GM12878 (cell line): ENCODE data around the gene DMXL2. TPM values are rescaled to one million over a fixed set of nuclear protein-coding genes. Genes with fewer than 3 reads are reported as not detected.

Experiments used
- ATAC-seq: fragments of 200-7000 bp; cut with Tn5 transposase; 3 replicates; pipeline ENCODE4 v1.9.1; 2020; ENCODE audit warnings: mild to moderate bottlenecking, moderate library complexity
- BruUV-seq: library from RNA; stranded (reverse); fragments of 400-500 nt; replicated peaks from 2 replicates; lab custom pipeline; 2021; lab: Mats Ljungman, UMichigan
- CTCF ChIA-PET: fragments of 300-600 bp; sonication (Branson Sonifier 250); formaldehyde crosslinking; extraction: SDS; loops from one replicate; lab custom pipeline; 2021; ENCODE audit warnings: inconsistent platforms; lab: Yijun Ruan, JAX
- POLR2A ChIA-PET: fragments of 350-600 bp; formaldehyde crosslinking; extraction: SDS; loops from one replicate; lab custom pipeline; 2021; ENCODE audit warnings: inconsistent platforms; lab: Charles Lee
- RAD21 ChIA-PET: fragments of 300-600 bp; sonication (Branson Sonifier 250); formaldehyde crosslinking; loops from one replicate; lab custom pipeline; 2023; ENCODE audit warnings: antibody characterized with exemption; ENCODE audit not compliant: unreplicated experiment; lab: Charles Lee
- SMC1A ChIA-PET: fragments of 300-600 bp; sonication (Branson Sonifier 250); formaldehyde crosslinking; loops from one replicate; lab custom pipeline; 2023; ENCODE audit not compliant: unreplicated experiment, uncharacterized antibody; lab: Charles Lee
- DNase-seq: peaks from one replicate; pipeline ENCODE4 v3.0.0-alpha.2; 2011; ENCODE audit warnings: low read depth, low spot score
- FAIRE-seq: peaks from 3 replicates; lab custom pipeline; 2011; peaks lifted over from hg19 to GRCh38; lab: Jason Lieb, UNC
- H2AFZ ChIP-seq: 2 replicates; pipeline ENCODE4 v1.6.0; 2011; ENCODE audit warnings: low read depth, low read length, control low read depth; ENCODE audit not compliant: control insufficient read depth
- H3K27ac ChIP-seq: 2 replicates; pipeline ENCODE4 v1.5.1; 2011; ENCODE audit warnings: control low read depth; ENCODE audit not compliant: control insufficient read depth, insufficient read depth
- H3K27me3 ChIP-seq, 2 experiments: replicated peaks in 1 of 2; 2 replicates each; pipeline versions ENCODE4 v1.6.0 to v1.6.1; 2011; ENCODE audit warnings: low read length in 1 of 2; ENCODE audit not compliant: control insufficient read depth in 2 of 2, insufficient read depth in 2 of 2
- H3K36me3 ChIP-seq, 2 experiments: 2 replicates each; pipeline ENCODE4 v1.5.1; 2011; ENCODE audit warnings: low read length in 1 of 2; ENCODE audit not compliant: control insufficient read depth in 2 of 2, insufficient read depth in 2 of 2
- H3K4me1 ChIP-seq: 2 replicates; pipeline ENCODE4 v1.6.1; 2011; ENCODE audit warnings: mild to moderate bottlenecking, low read length, moderate library complexity, mixed read lengths; ENCODE audit not compliant: control insufficient read depth, insufficient read depth
- H3K4me2 ChIP-seq: 2 replicates; pipeline ENCODE4 v1.6.0; 2011; ENCODE audit warnings: control low read depth; ENCODE audit not compliant: control insufficient read depth, insufficient read depth
- H3K4me3 ChIP-seq: fragments of 200-600 bp; sonication (generic); 2 replicates; pipeline ENCODE4 v1.5.1; 2016
- H3K79me2 ChIP-seq: 2 replicates; pipeline ENCODE4 v1.6.0; 2011; ENCODE audit warnings: low read length; ENCODE audit not compliant: control insufficient read depth, insufficient read depth
- H3K9ac ChIP-seq: 2 replicates; pipeline ENCODE4 v1.8.0; 2011; ENCODE audit warnings: low read length, control low read depth, mixed read lengths; ENCODE audit not compliant: control insufficient read depth, insufficient read depth
- H3K9me3 ChIP-seq: replicated peaks from 3 replicates; pipeline ENCODE4 v1.5.1; 2011; ENCODE audit warnings: mild to moderate bottlenecking, low read length; ENCODE audit not compliant: control insufficient read depth, insufficient read depth
- H4K20me1 ChIP-seq: 2 replicates; pipeline ENCODE4 v1.6.0; 2011; ENCODE audit not compliant: control insufficient read depth, insufficient read depth
- ASH2L ChIP-seq: fragments of 300-600, 200-600 bp; sonication (generic); IDR thresholded peaks from 2 replicates; pipeline ENCODE4 v1.6.1; 2017; ENCODE audit warnings: low read depth, mild to moderate bottlenecking, borderline replicate concordance
- HDAC6 ChIP-seq: fragments of 200-600 bp; sonication (generic); IDR thresholded peaks from one replicate; pipeline ENCODE4 v1.8.0; 2017; ENCODE audit warnings: antibody characterized with exemption; ENCODE audit not compliant: unreplicated experiment
- HDGF ChIP-seq: fragments of 450-650 bp; IDR thresholded peaks from 2 replicates; pipeline ENCODE4 v1.6.1; 2016; ENCODE audit warnings: antibody characterized with exemption
- NBN ChIP-seq: fragments of 450-650 bp; IDR thresholded peaks from 2 replicates; pipeline ENCODE4 v1.6.1; 2016
- NR2C2 ChIP-seq: IDR thresholded peaks from 2 replicates; pipeline ENCODE4 v1.6.1; 2011; ENCODE audit warnings: borderline replicate concordance, low read depth; ENCODE audit not compliant: control insufficient read depth, insufficient read length
- PAX5 ChIP-seq: IDR thresholded peaks from 2 replicates; pipeline ENCODE4 v1.6.1; 2011; ENCODE audit warnings: low read depth, low read length, borderline replicate concordance
- SMC3 ChIP-seq: IDR thresholded peaks from 2 replicates; pipeline ENCODE4 v1.6.1; 2011; ENCODE audit warnings: low read length, improper control_type of control experiment, borderline replicate concordance
- WGBS: methylation state at CpG from one replicate; pipeline ENCODE4 v1.1.6; 2016; ENCODE audit warnings: low lambda C conversion rate; ENCODE audit not compliant: insufficient replicate concordance, insufficient coverage; ENCODE audit errors: missing lambda C conversion rate; 5-methylcytosine and 5-hydroxymethylcytosine counted together
- in situ Hi-C: fragments of 300-500 bp; cut with MboI; formaldehyde crosslinking; loops from 9 replicates; pipeline ENCODE4 v1.14.3; 2018; ENCODE audit warnings: mixed read lengths
- intact Hi-C: fragments of 100-400 bp; cut with micrococcal nuclease; formaldehyde crosslinking; loops from one replicate; pipeline ENCODE4 v1.14.2; 2022; ENCODE audit not compliant: unreplicated experiment
- polyA plus RNA-seq, 11 experiments: library from polyadenylated mRNA; depleted of rRNA in 4 of 11; unstranded in 6 of 11; stranded (reverse) in 5 of 11; fragments of >200 nt; fragmentation: Nextera tagmentation in 4 of 11; fragmentation: Illumina TruSeq in 1 of 11; extraction: Ambion mirVana in 4 of 11; extraction: Trizol in 1 of 11; gene quantifications; 1 replicate in 1 of 11; 2 replicates in 10 of 11; pipeline versions ENCODE4 v1.2.1 to v1.2.3, GENCODE V29; 2011 to 2016; ENCODE audit warnings: inconsistent platforms in 2 of 11, missing spikeins in 2 of 11, low read depth in 1 of 11
- total RNA-seq, 4 experiments: library from RNA; depleted of rRNA in 3 of 4; stranded (reverse); fragments of >200 nt in 3 of 4; fragmentation: Illumina TruSeq in 1 of 4; extraction: Trizol in 1 of 4; gene quantifications; 2 replicates each; pipeline versions ENCODE4 v1.2.1 to v1.2.3, GENCODE V29; 2013 to 2021
- TF ChIP-seq, protein P1 (sequence below): fragments of 450-650 bp; IDR thresholded peaks from 2 replicates; pipeline ENCODE4 v1.6.1; 2017; ENCODE audit warnings: mild to moderate bottlenecking, low read depth, inconsistent platforms; ENCODE audit not compliant: poor library complexity, severe bottlenecking

Gene DMXL2
- total and polyA plus RNA-seq, 10 of the 15 experiments (the other 5 are each of a cell fraction or from before 2014, with no cell fraction given), result 8.5 to 32.1 (median 22.0) TPM

DNA sequence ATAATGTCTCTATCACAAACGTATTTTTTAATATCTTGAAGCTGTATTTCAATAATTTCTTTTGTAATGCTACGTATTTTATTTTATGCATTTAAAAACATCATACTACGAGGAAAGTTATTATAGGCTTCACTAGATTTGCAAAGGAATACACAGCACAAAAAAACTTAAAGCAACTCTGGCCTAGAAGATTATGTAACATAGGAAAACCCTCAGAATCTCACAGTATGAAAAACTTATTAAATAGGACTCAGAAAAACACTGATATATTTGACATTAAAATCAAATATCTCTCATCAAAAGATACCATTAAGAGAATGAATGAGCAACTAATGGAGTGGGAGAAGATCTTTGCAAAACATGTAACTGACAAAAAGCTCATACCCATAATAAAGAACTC lies 63.7 kb downstream of the DMXL2 start:
- Histone ChIP-seq H3K4me3 (no peak overlapping the region), H3K27ac (no peak overlapping the region), H3K27me3 (no peaks in the 10 kb centered on the region), H3K9ac (no peak overlapping the region), H3K9me3 (no peaks in the 10 kb centered on the region), H3K36me3 (no peaks in the 10 kb centered on the region), H3K4me2 (no peak overlapping the region), H4K20me1 (no peaks in the 10 kb centered on the region), H2AFZ (no peak overlapping the region), H3K4me1 (no peaks in the 10 kb centered on the region), H3K79me2 (no peaks in the 10 kb centered on the region)
- no peak for FAIRE-seq
- intact Hi-C loops (no loop called here), in situ Hi-C loops (no loop called here)
- WGBS, result 76% methylated on average over 3 of the region's 3 CpGs
- BruUV-seq, result no TSS peak
- ChIA-PET POLR2A (no interaction called here), CTCF (no interaction called here), RAD21 (no interaction called here), SMC1A (interaction anchor here (0.7 kb wide), 1 partner anchor 65 kb away, joined by 3 read pairs; no protein-coding TSS in a partner anchor)
- TF ChIP-seq NBN (no peak), SMC3 (no peak), PAX5 (no peak), HDAC6 (no peak), NR2C2 (no peak), ASH2L (no peak), HDGF (no peak)
- TF ChIP-seq, protein P1, sequence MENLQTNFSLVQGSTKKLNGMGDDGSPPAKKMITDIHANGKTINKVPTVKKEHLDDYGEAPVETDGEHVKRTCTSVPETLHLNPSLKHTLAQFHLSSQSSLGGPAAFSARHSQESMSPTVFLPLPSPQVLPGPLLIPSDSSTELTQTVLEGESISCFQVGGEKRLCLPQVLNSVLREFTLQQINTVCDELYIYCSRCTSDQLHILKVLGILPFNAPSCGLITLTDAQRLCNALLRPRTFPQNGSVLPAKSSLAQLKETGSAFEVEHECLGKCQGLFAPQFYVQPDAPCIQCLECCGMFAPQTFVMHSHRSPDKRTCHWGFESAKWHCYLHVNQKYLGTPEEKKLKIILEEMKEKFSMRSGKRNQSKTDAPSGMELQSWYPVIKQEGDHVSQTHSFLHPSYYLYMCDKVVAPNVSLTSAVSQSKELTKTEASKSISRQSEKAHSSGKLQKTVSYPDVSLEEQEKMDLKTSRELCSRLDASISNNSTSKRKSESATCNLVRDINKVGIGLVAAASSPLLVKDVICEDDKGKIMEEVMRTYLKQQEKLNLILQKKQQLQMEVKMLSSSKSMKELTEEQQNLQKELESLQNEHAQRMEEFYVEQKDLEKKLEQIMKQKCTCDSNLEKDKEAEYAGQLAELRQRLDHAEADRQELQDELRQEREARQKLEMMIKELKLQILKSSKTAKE, result no peak
- DNase-seq, result no peak
- ATAC-seq, result no peak
